ENCODE measurements around the gene TXNRD1.

DNA sequence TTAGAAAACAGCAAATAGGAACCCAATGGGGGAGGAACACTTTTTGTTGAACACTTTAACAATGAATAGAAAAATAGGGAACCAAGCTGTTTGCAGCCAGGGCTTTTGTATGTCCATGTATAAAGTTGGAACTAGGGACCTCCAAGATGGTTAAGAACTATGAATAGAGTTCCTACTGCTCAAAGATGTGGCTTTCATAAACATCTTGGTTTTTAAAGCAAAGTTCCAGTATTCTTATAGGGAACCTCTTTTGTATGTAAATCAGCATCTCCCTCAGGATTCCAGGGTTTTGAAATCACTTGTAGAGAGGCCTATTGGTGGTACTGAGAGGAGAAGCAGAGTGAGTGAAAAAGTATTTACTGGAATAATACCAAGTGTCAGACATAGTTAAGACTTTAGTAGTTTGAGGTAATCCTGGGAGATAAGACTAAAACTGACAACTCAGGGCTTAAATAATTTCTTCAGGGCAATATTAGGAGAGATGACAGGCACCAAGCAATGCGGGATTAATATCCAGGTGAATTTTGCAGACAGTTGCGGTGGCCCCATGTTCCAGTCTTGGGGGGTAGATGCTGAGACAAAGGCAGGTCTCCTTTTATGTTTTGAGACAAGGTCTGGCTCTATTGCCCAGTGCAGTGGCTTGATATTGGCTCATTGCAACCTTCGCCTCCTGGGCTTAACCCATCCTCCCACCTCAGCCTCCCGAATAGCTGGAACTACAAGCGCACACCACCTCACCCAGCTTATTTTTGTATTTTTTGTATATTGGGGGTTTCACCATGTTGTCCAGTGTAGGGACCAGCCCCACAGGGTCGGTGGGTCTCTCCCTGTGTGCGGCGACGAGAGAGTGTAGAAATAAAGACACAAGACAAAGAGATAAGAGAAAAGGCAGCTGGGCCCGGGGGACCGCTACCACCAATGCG, 77.6 kb downstream of the TXNRD1 start:
- TF ChIP-seq, protein P1, sequence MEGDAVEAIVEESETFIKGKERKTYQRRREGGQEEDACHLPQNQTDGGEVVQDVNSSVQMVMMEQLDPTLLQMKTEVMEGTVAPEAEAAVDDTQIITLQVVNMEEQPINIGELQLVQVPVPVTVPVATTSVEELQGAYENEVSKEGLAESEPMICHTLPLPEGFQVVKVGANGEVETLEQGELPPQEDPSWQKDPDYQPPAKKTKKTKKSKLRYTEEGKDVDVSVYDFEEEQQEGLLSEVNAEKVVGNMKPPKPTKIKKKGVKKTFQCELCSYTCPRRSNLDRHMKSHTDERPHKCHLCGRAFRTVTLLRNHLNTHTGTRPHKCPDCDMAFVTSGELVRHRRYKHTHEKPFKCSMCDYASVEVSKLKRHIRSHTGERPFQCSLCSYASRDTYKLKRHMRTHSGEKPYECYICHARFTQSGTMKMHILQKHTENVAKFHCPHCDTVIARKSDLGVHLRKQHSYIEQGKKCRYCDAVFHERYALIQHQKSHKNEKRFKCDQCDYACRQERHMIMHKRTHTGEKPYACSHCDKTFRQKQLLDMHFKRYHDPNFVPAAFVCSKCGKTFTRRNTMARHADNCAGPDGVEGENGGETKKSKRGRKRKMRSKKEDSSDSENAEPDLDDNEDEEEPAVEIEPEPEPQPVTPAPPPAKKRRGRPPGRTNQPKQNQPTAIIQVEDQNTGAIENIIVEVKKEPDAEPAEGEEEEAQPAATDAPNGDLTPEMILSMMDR (IDR thresholded peaks at IDR 0.05) = no peak
- TF ChIP-seq EP300 (IDR thresholded peaks at IDR 0.05) = no peak
